ENCODE results near the gene PAWR. TPM values are rescaled to one million over a fixed set of nuclear protein-coding genes. Genes with fewer than 3 reads are reported as not detected.

Gene PAWR
- total RNA-seq, 1 donor from 2014 or later: 92.0 TPM

DNA sequence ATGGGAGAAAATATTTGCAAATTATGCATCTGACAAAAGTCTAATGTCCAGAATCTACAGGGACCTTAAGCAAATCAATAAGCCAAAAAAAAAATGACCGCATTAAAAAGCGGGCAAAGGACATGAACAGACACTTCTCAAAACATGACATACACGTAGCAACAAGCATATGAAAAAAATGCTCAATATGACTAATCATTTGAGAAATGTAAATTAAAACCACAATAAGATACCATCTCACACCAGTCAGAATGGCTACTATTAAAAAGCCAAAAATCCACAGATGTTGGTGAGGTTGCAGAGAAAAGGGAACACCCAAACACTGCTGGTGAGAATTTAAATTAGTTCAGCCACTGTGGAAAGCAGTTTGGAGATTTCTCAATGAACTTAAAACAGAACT is 16.1 kb downstream of the PAWR start:
- Histone ChIP-seq H3K36me3 (ENCODE audit: control insufficient read depth, insufficient read depth, low read length) (no peaks in the 10 kb centered on the region), H3K27me3 (ENCODE audit: control insufficient read depth, insufficient read depth, low read length) (no peaks in the 10 kb centered on the region), H3K4me3 (ENCODE audit: low read depth, low read length) (no peak overlapping the region)
- DNase-seq (ENCODE audit: low read depth): no peak
- TF ChIP-seq, protein P1, sequence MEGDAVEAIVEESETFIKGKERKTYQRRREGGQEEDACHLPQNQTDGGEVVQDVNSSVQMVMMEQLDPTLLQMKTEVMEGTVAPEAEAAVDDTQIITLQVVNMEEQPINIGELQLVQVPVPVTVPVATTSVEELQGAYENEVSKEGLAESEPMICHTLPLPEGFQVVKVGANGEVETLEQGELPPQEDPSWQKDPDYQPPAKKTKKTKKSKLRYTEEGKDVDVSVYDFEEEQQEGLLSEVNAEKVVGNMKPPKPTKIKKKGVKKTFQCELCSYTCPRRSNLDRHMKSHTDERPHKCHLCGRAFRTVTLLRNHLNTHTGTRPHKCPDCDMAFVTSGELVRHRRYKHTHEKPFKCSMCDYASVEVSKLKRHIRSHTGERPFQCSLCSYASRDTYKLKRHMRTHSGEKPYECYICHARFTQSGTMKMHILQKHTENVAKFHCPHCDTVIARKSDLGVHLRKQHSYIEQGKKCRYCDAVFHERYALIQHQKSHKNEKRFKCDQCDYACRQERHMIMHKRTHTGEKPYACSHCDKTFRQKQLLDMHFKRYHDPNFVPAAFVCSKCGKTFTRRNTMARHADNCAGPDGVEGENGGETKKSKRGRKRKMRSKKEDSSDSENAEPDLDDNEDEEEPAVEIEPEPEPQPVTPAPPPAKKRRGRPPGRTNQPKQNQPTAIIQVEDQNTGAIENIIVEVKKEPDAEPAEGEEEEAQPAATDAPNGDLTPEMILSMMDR (IDR thresholded peaks at IDR 0.05; ENCODE audit: insufficient read depth, low read length, poor library complexity, severe bottlenecking): no peak

- DNase-seq (ENCODE audit: low read depth): no peak
- TF ChIP-seq, protein P1 (IDR thresholded peaks at IDR 0.05; ENCODE audit: insufficient read depth, low read length, poor library complexity, severe bottlenecking): no peak
These were observed 17.4 kb downstream of the PAWR start for GRCh38 chr12:79673354-79673753.

DNA sequence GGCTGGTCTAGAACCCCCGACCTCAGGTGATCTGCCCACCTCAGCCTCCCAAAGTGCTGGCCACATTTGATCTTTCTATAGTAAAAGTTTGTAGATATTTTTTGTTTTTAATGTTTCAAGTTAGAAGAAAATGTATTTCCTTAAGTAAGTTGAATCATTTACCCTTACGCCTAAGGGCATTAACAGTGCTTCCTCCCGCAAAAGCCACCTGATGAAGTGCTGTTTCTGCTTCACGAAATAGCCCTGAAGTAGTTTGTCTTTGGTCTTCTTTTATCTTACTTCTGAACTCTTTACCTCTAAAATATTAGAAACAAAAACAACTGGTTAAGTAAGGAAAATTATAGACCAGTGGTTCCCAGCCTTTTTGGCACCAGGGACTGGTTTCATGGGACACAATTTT is 22.7 kb downstream of the PAWR start:
- H3K36me3 ChIP-seq (ENCODE audit: control insufficient read depth, insufficient read depth, low read length): no peaks in the 10 kb centered on the region
- no peak overlapping the region for H3K4me3 ChIP-seq (ENCODE audit: low read depth, low read length)
- TF ChIP-seq, protein P1 (IDR thresholded peaks at IDR 0.05; ENCODE audit: insufficient read depth, low read length, poor library complexity, severe bottlenecking): no peak
- H3K27me3 ChIP-seq (ENCODE audit: control insufficient read depth, insufficient read depth, low read length): no peaks in the 10 kb centered on the region
- DNase-seq (ENCODE audit: low read depth): no peak

More at GRCh38 chr12:79673354-79673753, 17.4 kb downstream of the PAWR start:
- H3K4me3 ChIP-seq (ENCODE audit: low read depth, low read length): no peak overlapping the region
- H3K27me3 ChIP-seq (ENCODE audit: control insufficient read depth, insufficient read depth, low read length): no peaks in the 10 kb centered on the region
- no peaks in the 10 kb centered on the region for H3K36me3 ChIP-seq (ENCODE audit: control insufficient read depth, insufficient read depth, low read length)

GRCh38 chr12:79665212-79665887 is 25.4 kb downstream of the PAWR start:
- Histone ChIP-seq H3K4me3 (ENCODE audit: low read depth, low read length) (no peak overlapping the region), H3K36me3 (ENCODE audit: control insufficient read depth, insufficient read depth, low read length) (no peaks in the 10 kb centered on the region), H3K27me3 (ENCODE audit: control insufficient read depth, insufficient read depth, low read length) (no peaks in the 10 kb centered on the region)
- DNase-seq (ENCODE audit: low read depth): no peak
- TF ChIP-seq, protein P1 (IDR thresholded peaks at IDR 0.05; ENCODE audit: insufficient read depth, low read length, poor library complexity, severe bottlenecking): no peak

GRCh38 chr12:79664518-79664917 is 26.2 kb downstream of the PAWR start:
- Histone ChIP-seq H3K27me3 (ENCODE audit: control insufficient read depth, insufficient read depth, low read length) (no peaks in the 10 kb centered on the region), H3K36me3 (ENCODE audit: control insufficient read depth, insufficient read depth, low read length) (no peaks in the 10 kb centered on the region), H3K4me3 (ENCODE audit: low read depth, low read length) (no peak overlapping the region)
- TF ChIP-seq, protein P1 (IDR thresholded peaks at IDR 0.05; ENCODE audit: insufficient read depth, low read length, poor library complexity, severe bottlenecking): no peak
- no peak for DNase-seq (ENCODE audit: low read depth)

Data from kidney epithelial cell (primary cell).